NCI-H2196 (cell line): ENCODE measurements around the gene PPP1R14C.

Experiments used
- DNase-seq: peaks from one replicate; lab custom pipeline; 2025; ENCODE audit not compliant: unreplicated experiment; lab: John Stamatoyannopoulos, UW

The PPP1R14C gene

GRCh38 chr6:150245148-150245935 lies 102.5 kb downstream of the PPP1R14C start:
- no peak for DNase-seq

GRCh38 chr6:150247803-150248202 lies 105.0 kb downstream of the PPP1R14C start:
- no peak for DNase-seq

DNA sequence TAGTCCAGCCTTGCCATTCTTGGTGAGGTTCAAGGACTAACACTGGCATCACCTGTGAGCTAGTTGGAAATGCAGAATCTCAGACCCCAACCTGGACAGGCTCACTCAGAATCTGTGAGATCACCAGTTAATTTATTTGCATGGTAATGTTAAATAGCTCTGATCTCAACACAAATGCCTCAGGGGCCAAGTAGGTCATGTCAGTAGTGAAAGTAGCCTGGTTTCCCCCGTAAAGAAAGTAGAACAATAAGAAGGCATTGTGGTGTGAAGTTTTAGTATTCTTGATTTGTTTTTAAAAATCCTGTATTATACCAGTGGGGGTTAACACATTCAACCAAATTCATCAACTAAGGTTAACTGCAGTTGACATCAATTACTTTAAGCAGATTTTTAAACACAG lies 105.5 kb downstream of the PPP1R14C start:
- DNase-seq: no peak

DNA sequence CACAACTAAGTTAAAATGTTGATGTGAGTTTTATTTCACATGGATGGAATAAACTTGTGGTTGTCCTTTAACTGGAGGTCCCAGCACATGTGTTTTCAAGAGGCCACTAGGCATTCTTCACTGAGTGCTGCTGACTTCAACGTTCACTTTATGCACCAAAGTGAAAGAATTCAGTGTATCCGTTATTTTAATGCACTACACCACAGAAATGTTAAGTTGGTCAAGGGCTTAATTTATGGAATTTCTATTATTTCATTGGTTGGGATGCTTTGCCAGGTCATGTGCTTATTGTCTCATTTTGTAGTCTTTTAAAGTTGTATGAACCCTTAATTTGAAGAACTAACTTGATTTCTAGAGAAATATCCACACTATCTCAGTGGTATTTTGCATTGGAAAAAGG lies 106.4 kb downstream of the PPP1R14C start:
- no peak for DNase-seq

GRCh38 chr6:150250826-150251225 lies 108.0 kb downstream of the PPP1R14C start:
- no peak for DNase-seq

DNA sequence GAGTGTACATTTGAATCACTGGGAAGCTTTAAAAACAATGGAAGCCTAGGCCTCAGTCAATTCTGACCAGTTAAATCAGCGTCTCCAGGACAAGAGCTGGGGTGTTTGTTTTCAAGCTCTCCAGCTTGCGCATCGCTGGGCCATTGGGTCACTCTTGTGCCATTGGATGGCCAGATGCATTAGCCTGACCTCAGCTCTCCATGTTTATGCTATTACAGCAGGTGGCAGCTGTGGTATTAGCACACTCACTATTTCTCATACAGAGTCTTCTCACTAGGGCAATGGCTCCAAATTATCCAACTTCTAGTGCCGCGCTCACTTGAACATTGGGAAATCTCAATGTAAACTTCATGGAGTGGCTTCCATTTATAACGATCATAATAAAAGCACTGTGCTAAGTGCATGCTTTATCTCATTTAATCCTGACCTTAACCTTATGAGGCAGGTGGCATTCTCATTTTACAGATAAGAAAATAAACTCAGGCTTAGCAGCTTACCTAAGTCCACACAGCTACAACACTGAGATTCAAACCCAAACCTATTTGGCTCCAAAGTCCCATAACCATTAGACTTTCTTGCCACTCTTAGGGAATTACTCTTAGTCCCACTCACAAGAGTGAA lies 108.8 kb downstream of the PPP1R14C start:
- DNase-seq: peak; percentile 3

- DNase-seq: no peak
Observed at GRCh38 chr6:150252714-150253444, 110.0 kb downstream of the PPP1R14C start.

- DNase-seq: no peak
Observed at GRCh38 chr6:150253489-150253888, 110.6 kb downstream of the PPP1R14C start.

DNA sequence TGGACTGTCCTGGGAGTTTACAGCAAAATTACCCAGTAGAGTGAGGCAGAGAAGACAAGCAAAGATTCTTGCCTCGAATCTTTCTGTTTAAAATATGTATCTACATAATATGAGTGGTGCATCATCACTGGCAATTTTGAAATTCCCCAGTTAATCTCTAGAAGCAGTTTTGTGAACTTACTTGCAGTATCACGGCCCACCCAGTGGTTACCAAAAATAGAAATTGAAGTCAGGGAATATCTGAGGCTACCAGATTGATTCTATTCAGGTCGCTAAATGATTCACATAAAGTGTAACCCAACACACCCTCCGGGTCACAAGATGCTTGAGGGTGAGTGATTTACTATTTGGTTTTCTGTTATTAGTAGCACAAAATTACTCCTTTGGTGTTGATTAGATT lies 111.9 kb downstream of the PPP1R14C start:
- no peak for DNase-seq

GRCh38 chr6:150255840-150256239 lies 113.0 kb downstream of the PPP1R14C start:
- DNase-seq: no peak

DNA sequence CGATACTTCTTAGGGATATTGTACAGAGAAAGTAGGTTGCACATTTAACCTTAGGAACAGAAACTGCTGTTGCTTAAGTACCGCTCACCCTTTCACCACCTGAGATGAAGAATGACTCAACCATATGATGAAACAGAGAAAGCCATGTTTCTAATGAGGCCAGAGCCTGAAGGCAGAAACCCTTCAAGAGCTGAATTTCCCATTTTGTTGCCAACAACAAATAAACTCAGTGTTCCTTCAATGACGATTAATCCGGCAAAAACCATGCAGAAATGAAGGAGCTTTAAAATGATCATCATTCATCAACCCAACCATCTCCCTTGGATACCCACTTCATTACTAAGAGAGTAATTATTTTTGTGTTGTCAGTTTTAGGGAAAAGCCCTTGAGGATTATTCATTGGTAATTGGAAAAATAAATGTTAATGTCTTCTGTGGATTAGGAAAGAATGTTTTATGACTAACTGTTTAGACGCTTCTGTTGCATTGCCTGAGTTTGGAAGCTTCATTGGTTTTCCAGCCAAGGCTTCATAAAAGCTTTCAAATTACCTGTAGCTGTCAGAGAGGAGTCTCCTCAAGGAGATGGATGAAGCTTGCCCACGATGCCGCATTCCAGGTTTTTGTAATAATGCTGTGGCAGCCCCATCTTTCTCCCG lies 113.9 kb downstream of the PPP1R14C start:
- DNase-seq: no peak

- DNase-seq: no peak
Observed at GRCh38 chr6:150258381-150258780, 115.5 kb downstream of the PPP1R14C start.

DNA sequence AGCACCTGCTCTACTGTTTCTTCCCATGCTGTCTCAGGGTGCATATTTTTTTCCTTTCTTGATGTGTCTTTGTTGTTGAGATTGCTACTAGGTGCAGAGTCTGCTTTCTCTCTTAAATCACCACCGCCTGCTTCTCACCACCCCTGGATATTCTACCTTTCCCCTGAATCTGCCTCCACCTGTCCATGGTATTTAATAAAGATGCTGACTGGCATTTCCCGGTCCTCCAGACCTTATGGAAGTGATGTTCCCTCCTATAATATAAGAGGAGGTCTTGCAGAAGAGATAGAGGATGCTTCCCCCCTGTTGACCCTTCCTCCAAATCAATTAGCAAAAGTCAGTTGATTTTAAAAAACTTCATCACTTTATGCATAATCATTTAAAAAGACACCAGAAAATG lies 118.1 kb downstream of the PPP1R14C start:
- DNase-seq: no peak

- no peak for DNase-seq
Observed at GRCh38 chr6:150261997-150262697, 119.3 kb downstream of the PPP1R14C start.

GRCh38 chr6:150263765-150264404 lies 121.0 kb downstream of the PPP1R14C start:
- DNase-seq: no peak

- DNase-seq: no peak
Observed at GRCh38 chr6:150266309-150266708, 123.5 kb downstream of the PPP1R14C start.

GRCh38 chr6:150266963-150267685 lies 124.3 kb downstream of the PPP1R14C start:
- no peak for DNase-seq

DNA sequence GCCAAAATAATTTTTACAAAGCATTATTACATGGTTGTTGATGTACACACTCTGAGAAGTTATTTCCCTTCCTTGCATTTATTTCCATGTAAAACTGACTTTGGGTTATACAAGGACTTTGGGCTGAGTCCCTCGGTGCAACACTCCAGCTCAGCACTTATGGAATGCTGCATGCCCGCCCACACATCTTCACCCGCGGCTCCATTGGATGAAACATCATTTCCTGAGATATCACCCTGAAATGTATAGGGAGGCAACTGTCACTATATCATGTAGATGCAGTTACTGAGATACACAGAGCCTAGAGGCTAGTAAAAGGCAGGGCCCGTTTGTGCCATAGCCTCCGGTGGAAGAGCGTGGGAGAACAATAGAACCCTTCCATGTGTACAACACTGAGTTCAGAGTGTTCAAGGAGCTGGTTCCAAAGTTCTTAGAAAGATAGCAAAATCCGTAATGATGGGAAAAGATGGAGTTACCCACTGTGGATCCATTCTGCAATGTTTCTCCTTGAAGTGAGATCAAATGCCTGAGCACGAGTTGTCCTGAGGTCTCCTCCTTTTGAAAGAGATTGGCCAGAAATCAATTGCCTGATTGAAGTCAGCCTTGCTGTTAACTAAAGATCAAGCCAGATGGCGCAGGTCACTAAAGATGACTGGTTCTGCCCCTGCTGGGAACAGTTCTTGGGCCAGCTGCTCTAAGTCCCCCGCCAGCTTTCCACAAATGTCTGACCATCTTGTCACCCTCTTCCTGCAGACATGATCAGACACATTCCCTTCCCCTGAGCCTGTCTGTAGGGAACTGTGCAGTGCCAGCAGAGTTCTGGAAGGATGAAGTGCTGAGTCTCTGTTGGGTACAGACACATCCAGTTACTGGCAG lies 125.1 kb downstream of the PPP1R14C start:
- no peak for DNase-seq
